ENCODE measurements around the gene METTL2B. TPM values are rescaled to one million over a fixed set of nuclear protein-coding genes. Genes with fewer than 3 reads are reported as not detected.
"Not testable (repeated sequence)": the region's sequence is repeated elsewhere in the genome, so short reads cannot be mapped to it uniquely, and the experiment has no call there.

The METTL2B gene
- total RNA-seq, 1 donor from 2014 or later: 36.9 TPM

- peaks cover 14% of the 10 kb centered on the region for H3K36me3 Mint-ChIP-seq (ENCODE audit: insufficient read depth)
- H3K9me3 Mint-ChIP-seq (ENCODE audit: low read depth); H3K4me3 Mint-ChIP-seq (ENCODE audit: low read depth); H3K27ac Mint-ChIP-seq; H3K4me1 Mint-ChIP-seq (ENCODE audit: low read depth); DNase-seq (ENCODE audit: low spot score, unreplicated experiment); H3K27me3 Mint-ChIP-seq: not testable (repeated sequence)
Measured at GRCh38 chr7:128488134-128488533, 11.6 kb downstream of the METTL2B start.

GRCh38 chr7:128497405-128497804 is 20.9 kb downstream of the METTL2B start:
- TF ChIP-seq, protein P1, sequence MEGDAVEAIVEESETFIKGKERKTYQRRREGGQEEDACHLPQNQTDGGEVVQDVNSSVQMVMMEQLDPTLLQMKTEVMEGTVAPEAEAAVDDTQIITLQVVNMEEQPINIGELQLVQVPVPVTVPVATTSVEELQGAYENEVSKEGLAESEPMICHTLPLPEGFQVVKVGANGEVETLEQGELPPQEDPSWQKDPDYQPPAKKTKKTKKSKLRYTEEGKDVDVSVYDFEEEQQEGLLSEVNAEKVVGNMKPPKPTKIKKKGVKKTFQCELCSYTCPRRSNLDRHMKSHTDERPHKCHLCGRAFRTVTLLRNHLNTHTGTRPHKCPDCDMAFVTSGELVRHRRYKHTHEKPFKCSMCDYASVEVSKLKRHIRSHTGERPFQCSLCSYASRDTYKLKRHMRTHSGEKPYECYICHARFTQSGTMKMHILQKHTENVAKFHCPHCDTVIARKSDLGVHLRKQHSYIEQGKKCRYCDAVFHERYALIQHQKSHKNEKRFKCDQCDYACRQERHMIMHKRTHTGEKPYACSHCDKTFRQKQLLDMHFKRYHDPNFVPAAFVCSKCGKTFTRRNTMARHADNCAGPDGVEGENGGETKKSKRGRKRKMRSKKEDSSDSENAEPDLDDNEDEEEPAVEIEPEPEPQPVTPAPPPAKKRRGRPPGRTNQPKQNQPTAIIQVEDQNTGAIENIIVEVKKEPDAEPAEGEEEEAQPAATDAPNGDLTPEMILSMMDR (IDR thresholded peaks at IDR 0.05; ENCODE audit: unreplicated experiment): no peak
- Mint-ChIP-seq H3K4me1 (ENCODE audit: low read depth) (no peaks in the 10 kb centered on the region), H3K9me3 (ENCODE audit: low read depth) (no peaks in the 10 kb centered on the region), H3K4me3 (ENCODE audit: low read depth) (no peak overlapping the region), H3K27me3 (no peaks in the 10 kb centered on the region), H3K36me3 (ENCODE audit: insufficient read depth) (peaks cover 10% of the 10 kb centered on the region), H3K27ac (no peak overlapping the region)
- DNase-seq (ENCODE audit: low spot score, unreplicated experiment): no peak

DNA sequence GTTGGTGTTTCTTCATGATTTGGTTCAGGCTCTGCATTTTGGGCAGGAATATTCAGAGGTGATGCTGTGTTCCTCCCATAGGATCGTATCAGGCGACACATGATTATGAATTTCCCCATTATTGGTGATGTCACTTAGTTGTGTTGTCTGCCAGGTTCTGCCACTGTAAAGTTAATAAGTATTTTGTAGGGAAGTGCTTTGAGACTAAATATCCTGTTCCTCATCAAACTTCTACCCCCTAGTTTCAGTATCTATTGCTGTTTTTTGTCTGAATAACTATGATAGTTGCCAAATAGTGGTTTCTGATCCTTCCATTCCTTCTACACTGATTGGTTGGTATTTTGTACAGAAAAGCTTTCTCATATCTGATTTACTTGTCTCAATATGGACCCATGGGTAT is 28.9 kb downstream of the METTL2B start:
- not testable (repeated sequence) for H3K27me3 Mint-ChIP-seq; DNase-seq (ENCODE audit: low spot score, unreplicated experiment); H3K36me3 Mint-ChIP-seq (ENCODE audit: insufficient read depth); H3K27ac Mint-ChIP-seq; H3K4me3 Mint-ChIP-seq (ENCODE audit: low read depth); H3K4me1 Mint-ChIP-seq (ENCODE audit: low read depth); H3K9me3 Mint-ChIP-seq (ENCODE audit: low read depth)

- H3K27me3 Mint-ChIP-seq; H3K27ac Mint-ChIP-seq; DNase-seq (ENCODE audit: low spot score, unreplicated experiment); H3K4me1 Mint-ChIP-seq (ENCODE audit: low read depth); H3K4me3 Mint-ChIP-seq (ENCODE audit: low read depth); H3K9me3 Mint-ChIP-seq (ENCODE audit: low read depth); H3K36me3 Mint-ChIP-seq (ENCODE audit: insufficient read depth): not testable (repeated sequence)
Measured at GRCh38 chr7:128506819-128507218, 30.3 kb downstream of the METTL2B start.

GRCh38 chr7:128507321-128507993 is 30.9 kb downstream of the METTL2B start:
- H3K36me3 Mint-ChIP-seq (ENCODE audit: insufficient read depth); H3K27ac Mint-ChIP-seq; H3K4me1 Mint-ChIP-seq (ENCODE audit: low read depth); DNase-seq (ENCODE audit: low spot score, unreplicated experiment); H3K4me3 Mint-ChIP-seq (ENCODE audit: low read depth); H3K27me3 Mint-ChIP-seq; H3K9me3 Mint-ChIP-seq (ENCODE audit: low read depth): not testable (repeated sequence)

DNA sequence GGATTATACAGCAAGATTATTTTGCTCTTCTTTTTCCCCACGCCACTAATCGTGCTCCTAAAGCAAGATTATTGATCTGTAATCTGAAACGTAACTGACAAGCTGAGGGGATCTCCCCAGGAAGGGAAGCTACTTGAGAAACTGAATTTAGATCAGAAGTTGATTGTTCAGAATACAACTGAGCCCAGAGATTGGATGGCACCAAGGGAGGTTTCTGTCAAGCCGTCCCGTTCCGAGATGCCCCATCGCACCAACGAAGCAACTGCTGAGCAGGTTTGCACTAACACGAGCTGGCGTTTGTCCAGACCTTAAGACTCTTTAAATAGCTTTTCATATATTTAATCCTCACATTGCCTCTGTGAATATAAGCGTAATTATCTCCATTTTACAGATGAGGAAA is 35.1 kb downstream of the METTL2B start:
- not testable (repeated sequence) for H3K27me3 Mint-ChIP-seq; H3K9me3 Mint-ChIP-seq (ENCODE audit: low read depth); H3K27ac Mint-ChIP-seq; H3K4me3 Mint-ChIP-seq (ENCODE audit: low read depth); H3K4me1 Mint-ChIP-seq (ENCODE audit: low read depth); H3K36me3 Mint-ChIP-seq (ENCODE audit: insufficient read depth); DNase-seq (ENCODE audit: low spot score, unreplicated experiment)

DNA sequence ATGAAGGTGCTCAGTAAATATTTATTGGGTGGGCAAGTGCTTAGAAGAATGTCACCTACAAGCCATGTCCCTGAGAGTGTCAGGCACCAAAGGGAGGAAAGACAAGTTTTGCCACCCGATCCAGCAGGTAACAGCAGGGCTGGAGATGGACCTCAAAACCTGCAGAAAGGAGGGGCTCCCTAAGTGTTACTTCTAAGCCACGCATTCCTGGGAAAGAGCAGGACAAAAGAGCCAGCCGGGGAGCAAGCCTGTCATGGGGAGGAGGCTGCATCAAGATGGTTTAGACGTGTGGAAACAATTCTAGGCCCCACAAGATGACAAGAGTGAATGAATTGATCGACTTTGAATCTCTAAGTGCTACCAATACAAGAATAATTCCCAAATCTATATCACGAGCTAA is 38.7 kb downstream of the METTL2B start:
- DNase-seq (ENCODE audit: low spot score, unreplicated experiment); H3K9me3 Mint-ChIP-seq (ENCODE audit: low read depth); H3K4me1 Mint-ChIP-seq (ENCODE audit: low read depth); H3K36me3 Mint-ChIP-seq (ENCODE audit: insufficient read depth); H3K27me3 Mint-ChIP-seq; H3K4me3 Mint-ChIP-seq (ENCODE audit: low read depth); H3K27ac Mint-ChIP-seq: not testable (repeated sequence)

- H3K9me3 Mint-ChIP-seq (ENCODE audit: low read depth); H3K4me1 Mint-ChIP-seq (ENCODE audit: low read depth); H3K4me3 Mint-ChIP-seq (ENCODE audit: low read depth); H3K36me3 Mint-ChIP-seq (ENCODE audit: insufficient read depth); H3K27me3 Mint-ChIP-seq; DNase-seq (ENCODE audit: low spot score, unreplicated experiment): not testable (repeated sequence)
- peak overlapping the region; percentile 49 for H3K27ac Mint-ChIP-seq
Measured at GRCh38 chr7:128517023-128517422, 40.5 kb downstream of the METTL2B start.

- not testable (repeated sequence) for H3K27me3 Mint-ChIP-seq; H3K27ac Mint-ChIP-seq; DNase-seq (ENCODE audit: low spot score, unreplicated experiment); H3K36me3 Mint-ChIP-seq (ENCODE audit: insufficient read depth); H3K9me3 Mint-ChIP-seq (ENCODE audit: low read depth); H3K4me3 Mint-ChIP-seq (ENCODE audit: low read depth)
- peaks cover 11% of the 10 kb centered on the region for H3K4me1 Mint-ChIP-seq (ENCODE audit: low read depth)
Measured at GRCh38 chr7:128523226-128523931, 46.8 kb downstream of the METTL2B start.

GRCh38 chr7:128523932-128524524 is 47.5 kb downstream of the METTL2B start:
- not testable (repeated sequence) for H3K9me3 Mint-ChIP-seq (ENCODE audit: low read depth); DNase-seq (ENCODE audit: low spot score, unreplicated experiment); H3K36me3 Mint-ChIP-seq (ENCODE audit: insufficient read depth); H3K27me3 Mint-ChIP-seq; H3K4me3 Mint-ChIP-seq (ENCODE audit: low read depth)
- Mint-ChIP-seq H3K4me1 (ENCODE audit: low read depth) (peaks cover 11% of the 10 kb centered on the region), H3K27ac (peak overlapping the region; percentile 53)

- H3K27me3 Mint-ChIP-seq; H3K4me3 Mint-ChIP-seq (ENCODE audit: low read depth); H3K36me3 Mint-ChIP-seq (ENCODE audit: insufficient read depth); H3K9me3 Mint-ChIP-seq (ENCODE audit: low read depth); H3K27ac Mint-ChIP-seq; DNase-seq (ENCODE audit: low spot score, unreplicated experiment): not testable (repeated sequence)
- H3K4me1 Mint-ChIP-seq (ENCODE audit: low read depth): peaks cover 16% of the 10 kb centered on the region
Measured at GRCh38 chr7:128525584-128525983, 49.0 kb downstream of the METTL2B start.

GRCh38 chr7:128526062-128526466 is 49.5 kb downstream of the METTL2B start:
- not testable (repeated sequence) for H3K36me3 Mint-ChIP-seq (ENCODE audit: insufficient read depth); H3K9me3 Mint-ChIP-seq (ENCODE audit: low read depth); H3K27me3 Mint-ChIP-seq; H3K27ac Mint-ChIP-seq; DNase-seq (ENCODE audit: low spot score, unreplicated experiment); H3K4me3 Mint-ChIP-seq (ENCODE audit: low read depth)
- H3K4me1 Mint-ChIP-seq (ENCODE audit: low read depth): peaks cover 16% of the 10 kb centered on the region
